ENCODE measurements around the gene SRRM3.

GRCh38 chr7:76325092-76325491 is 123.4 kb downstream of the SRRM3 start:
- TF ChIP-seq SMARCA5 (IDR thresholded peaks at IDR 0.05): no peak
- TF ChIP-seq MXI1 (IDR thresholded peaks at IDR 0.05; ENCODE audit: low read depth, low read length): no peak
- TF ChIP-seq, protein P1, sequence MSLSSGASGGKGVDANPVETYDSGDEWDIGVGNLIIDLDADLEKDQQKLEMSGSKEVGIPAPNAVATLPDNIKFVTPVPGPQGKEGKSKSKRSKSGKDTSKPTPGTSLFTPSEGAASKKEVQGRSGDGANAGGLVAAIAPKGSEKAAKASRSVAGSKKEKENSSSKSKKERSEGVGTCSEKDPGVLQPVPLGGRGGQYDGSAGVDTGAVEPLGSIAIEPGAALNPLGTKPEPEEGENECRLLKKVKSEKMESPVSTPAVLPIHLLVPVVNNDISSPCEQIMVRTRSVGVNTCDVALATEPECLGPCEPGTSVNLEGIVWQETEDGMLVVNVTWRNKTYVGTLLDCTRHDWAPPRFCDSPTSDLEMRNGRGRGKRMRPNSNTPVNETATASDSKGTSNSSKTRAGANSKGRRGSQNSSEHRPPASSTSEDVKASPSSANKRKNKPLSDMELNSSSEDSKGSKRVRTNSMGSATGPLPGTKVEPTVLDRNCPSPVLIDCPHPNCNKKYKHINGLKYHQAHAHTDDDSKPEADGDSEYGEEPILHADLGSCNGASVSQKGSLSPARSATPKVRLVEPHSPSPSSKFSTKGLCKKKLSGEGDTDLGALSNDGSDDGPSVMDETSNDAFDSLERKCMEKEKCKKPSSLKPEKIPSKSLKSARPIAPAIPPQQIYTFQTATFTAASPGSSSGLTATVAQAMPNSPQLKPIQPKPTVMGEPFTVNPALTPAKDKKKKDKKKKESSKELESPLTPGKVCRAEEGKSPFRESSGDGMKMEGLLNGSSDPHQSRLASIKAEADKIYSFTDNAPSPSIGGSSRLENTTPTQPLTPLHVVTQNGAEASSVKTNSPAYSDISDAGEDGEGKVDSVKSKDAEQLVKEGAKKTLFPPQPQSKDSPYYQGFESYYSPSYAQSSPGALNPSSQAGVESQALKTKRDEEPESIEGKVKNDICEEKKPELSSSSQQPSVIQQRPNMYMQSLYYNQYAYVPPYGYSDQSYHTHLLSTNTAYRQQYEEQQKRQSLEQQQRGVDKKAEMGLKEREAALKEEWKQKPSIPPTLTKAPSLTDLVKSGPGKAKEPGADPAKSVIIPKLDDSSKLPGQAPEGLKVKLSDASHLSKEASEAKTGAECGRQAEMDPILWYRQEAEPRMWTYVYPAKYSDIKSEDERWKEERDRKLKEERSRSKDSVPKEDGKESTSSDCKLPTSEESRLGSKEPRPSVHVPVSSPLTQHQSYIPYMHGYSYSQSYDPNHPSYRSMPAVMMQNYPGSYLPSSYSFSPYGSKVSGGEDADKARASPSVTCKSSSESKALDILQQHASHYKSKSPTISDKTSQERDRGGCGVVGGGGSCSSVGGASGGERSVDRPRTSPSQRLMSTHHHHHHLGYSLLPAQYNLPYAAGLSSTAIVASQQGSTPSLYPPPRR (CRISPR knock-in tag; IDR thresholded peaks at IDR 0.05; ENCODE audit: borderline replicate concordance): no peak
- no peak for TF ChIP-seq ESRRA (IDR thresholded peaks at IDR 0.05; ENCODE audit: borderline replicate concordance, low read depth)

All from K562 (cell line).